ENCODE results near the gene OSGIN1. TPM values are rescaled to one million over a fixed set of nuclear protein-coding genes. Genes with fewer than 3 reads are reported as not detected.

OSGIN1 gene
- total RNA-seq, 1 donor from 2014 or later, result 4.0 TPM

DNA sequence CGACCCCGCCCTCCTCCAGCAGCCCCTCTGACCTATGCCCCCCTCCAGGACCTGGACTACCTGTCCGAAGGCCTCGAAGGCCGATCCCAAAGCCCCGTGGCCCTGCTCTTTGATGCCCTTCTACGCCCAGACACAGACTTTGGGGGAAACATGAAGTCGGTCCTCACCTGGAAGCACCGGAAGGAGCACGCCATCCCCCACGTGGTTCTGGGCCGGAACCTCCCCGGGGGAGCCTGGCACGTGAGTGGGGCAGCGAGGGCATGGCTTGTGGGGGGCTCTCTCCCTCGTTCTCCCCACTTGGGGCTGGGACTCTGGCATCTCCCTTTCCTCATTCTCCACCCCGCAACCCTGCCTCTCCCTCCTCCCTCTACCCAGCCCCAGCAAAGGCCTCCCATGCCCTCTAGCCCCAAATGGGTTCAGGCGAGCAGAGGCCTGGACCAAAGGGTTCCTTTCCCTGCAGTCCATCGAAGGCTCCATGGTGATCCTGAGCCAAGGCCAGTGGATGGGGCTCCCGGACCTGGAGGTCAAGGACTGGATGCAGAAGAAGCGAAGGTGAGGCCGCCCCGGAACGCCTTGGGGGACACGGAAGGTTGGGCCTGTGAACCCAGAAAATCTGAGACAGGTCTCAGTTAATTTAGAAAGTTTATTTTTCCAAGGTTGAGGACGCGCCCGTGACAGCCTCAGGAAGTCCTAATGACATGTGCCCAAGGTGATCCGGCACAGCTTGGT, 7.6 kb downstream of the OSGIN1 start:
- no peaks in the 10 kb centered on the region for H3K36me3 Mint-ChIP-seq
- no peak for DNase-seq (ENCODE audit: extremely low spot score, unreplicated experiment)
- TF ChIP-seq, protein P1, sequence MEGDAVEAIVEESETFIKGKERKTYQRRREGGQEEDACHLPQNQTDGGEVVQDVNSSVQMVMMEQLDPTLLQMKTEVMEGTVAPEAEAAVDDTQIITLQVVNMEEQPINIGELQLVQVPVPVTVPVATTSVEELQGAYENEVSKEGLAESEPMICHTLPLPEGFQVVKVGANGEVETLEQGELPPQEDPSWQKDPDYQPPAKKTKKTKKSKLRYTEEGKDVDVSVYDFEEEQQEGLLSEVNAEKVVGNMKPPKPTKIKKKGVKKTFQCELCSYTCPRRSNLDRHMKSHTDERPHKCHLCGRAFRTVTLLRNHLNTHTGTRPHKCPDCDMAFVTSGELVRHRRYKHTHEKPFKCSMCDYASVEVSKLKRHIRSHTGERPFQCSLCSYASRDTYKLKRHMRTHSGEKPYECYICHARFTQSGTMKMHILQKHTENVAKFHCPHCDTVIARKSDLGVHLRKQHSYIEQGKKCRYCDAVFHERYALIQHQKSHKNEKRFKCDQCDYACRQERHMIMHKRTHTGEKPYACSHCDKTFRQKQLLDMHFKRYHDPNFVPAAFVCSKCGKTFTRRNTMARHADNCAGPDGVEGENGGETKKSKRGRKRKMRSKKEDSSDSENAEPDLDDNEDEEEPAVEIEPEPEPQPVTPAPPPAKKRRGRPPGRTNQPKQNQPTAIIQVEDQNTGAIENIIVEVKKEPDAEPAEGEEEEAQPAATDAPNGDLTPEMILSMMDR (conservative IDR thresholded peaks at IDR 0.05), result no peak
- no peaks in the 10 kb centered on the region for H3K27me3 Mint-ChIP-seq
- no peak overlapping the region for H3K27ac Mint-ChIP-seq
- H3K4me1 Mint-ChIP-seq (ENCODE audit: unreplicated experiment), result no peaks in the 10 kb centered on the region
- H3K9me3 Mint-ChIP-seq, result no peaks in the 10 kb centered on the region
- no peak overlapping the region for H3K4me3 Mint-ChIP-seq

DNA sequence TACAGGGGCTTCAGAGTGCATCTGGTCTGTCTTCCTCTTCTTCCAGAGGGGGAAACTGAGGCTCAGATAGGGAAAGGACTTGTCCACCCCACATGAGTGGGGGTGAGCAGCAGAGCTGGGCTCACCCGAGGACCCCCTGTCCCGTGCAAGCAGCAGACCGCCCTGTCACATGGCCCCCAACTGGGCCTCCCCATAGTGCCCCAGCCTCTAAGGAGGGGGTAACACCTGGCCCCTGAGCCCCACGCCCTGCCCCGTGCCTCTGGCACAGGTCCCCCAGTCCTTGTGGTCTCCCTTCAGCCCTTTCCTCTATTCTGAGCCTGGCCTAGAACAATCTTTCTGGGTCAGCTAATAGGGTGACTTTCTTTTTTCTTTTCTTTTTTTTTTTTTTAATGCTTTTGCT, 8.6 kb downstream of the OSGIN1 start:
- TF ChIP-seq, protein P1 (conservative IDR thresholded peaks at IDR 0.05), result no peak

DNA sequence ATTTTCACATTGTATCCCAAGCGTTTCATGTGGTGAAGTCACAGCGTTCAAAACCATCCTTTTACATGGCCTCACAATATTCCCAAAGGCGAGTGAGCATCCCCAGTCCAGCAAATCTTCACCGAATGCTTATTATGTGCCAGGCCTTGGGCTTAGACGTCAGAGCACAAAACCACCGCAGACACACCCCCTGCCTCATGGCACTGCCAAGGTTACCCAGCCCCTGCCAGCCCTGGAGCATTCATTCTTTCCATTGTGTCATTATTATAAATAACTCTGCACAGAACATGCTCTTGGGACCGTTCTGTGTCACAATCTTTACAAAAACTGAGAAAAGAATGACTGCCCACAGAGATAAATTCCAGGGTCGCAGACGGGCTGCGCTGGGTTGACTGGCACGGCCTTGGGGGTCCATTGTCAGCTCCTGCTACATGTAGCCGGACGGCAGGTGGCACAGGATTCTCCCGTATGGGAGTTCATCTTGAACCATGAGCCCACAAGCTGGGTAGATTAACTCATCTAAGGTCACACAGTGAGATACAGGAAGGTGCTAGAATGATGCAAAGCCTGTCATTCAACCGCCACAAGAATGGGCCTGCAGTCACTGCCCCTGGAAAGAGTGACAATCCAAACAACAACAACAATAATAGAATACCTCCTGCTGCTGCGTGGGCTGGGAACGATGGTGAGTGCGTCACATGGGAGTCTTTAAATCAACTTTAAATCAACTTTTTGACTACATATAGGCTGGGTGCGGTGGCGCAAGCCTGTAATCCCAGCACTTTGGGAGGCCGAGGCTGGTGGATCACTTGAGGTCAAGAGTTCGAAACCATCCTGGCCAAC, 10.5 kb downstream of the OSGIN1 start:
- no peak overlapping the region for H3K4me3 Mint-ChIP-seq
- no peaks in the 10 kb centered on the region for H3K9me3 Mint-ChIP-seq
- no peak overlapping the region for H3K27ac Mint-ChIP-seq
- no peaks in the 10 kb centered on the region for H3K4me1 Mint-ChIP-seq (ENCODE audit: unreplicated experiment)
- DNase-seq (ENCODE audit: extremely low spot score, unreplicated experiment), result no peak
- H3K27me3 Mint-ChIP-seq, result peaks cover 4% of the 10 kb centered on the region
- TF ChIP-seq, protein P1 (conservative IDR thresholded peaks at IDR 0.05), result no peak
- H3K36me3 Mint-ChIP-seq, result no peaks in the 10 kb centered on the region

More for the DNA sequence above, 8.6 kb downstream of the OSGIN1 start:
- Mint-ChIP-seq H3K4me1 (ENCODE audit: unreplicated experiment) (no peaks in the 10 kb centered on the region), H3K27ac (no peak overlapping the region), H3K36me3 (no peaks in the 10 kb centered on the region), H3K9me3 (no peaks in the 10 kb centered on the region), H3K27me3 (no peaks in the 10 kb centered on the region), H3K4me3 (no peak overlapping the region)
- no peak for DNase-seq (ENCODE audit: extremely low spot score, unreplicated experiment)

DNA sequence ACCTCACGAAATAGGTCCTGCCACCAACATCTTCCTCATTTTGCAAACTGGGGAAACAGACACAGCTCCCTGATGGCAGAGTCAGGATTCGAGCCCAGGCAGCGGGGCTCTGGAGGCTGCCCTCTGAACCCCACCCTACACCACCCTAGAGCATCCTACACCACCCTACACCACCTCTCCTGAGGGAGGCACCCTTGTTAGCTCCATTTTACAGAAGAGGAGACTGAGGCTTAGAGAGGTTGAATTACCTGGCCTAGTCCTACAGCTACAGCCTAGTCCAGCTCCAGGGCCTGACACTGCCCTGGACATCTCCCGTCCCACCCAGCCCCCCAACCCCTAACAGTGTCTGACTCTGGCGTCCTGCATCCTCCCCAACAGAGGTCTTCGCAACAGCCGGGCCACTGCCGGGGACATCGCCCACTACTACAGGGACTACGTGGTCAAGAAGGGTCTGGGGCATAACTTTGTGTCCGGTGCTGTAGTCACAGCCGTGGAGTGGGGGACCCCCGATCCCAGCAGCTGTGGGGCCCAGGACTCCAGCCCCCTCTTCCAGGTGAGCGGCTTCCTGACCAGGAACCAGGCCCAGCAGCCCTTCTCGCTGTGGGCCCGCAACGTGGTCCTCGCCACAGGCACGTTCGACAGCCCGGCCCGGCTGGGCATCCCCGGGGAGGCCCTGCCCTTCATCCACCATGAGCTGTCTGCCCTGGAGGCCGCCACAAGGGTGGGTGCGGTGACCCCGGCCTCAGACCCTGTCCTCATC, 11.8 kb downstream of the OSGIN1 start:
- no peaks in the 10 kb centered on the region for H3K4me1 Mint-ChIP-seq (ENCODE audit: unreplicated experiment)
- H3K9me3 Mint-ChIP-seq, result no peaks in the 10 kb centered on the region
- H3K4me3 Mint-ChIP-seq, result no peak overlapping the region
- TF ChIP-seq, protein P1 (conservative IDR thresholded peaks at IDR 0.05), result no peak
- DNase-seq (ENCODE audit: extremely low spot score, unreplicated experiment), result no peak
- H3K36me3 Mint-ChIP-seq, result no peaks in the 10 kb centered on the region
- peaks cover 6% of the 10 kb centered on the region for H3K27me3 Mint-ChIP-seq
- H3K27ac Mint-ChIP-seq, result no peak overlapping the region

DNA sequence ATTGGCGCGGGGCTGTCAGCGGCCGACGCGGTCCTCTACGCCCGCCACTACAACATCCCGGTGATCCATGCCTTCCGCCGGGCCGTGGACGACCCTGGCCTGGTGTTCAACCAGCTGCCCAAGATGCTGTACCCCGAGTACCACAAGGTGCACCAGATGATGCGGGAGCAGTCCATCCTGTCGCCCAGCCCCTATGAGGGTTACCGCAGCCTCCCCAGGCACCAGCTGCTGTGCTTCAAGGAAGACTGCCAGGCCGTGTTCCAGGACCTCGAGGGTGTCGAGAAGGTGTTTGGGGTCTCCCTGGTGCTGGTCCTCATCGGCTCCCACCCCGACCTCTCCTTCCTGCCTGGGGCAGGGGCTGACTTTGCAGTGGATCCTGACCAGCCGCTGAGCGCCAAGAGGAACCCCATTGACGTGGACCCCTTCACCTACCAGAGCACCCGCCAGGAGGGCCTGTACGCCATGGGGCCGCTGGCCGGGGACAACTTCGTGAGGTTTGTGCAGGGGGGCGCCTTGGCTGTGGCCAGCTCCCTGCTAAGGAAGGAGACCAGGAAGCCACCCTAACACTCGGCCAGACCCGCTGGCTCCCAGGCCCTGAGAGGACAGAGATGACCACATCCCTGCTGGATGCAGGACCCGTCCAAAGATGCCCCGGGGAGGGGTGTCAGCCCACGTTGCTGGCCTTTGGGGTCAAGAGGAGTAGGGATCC, 12.6 kb downstream of the OSGIN1 start:
- TF ChIP-seq, protein P1 (conservative IDR thresholded peaks at IDR 0.05), result no peak
- H3K27me3 Mint-ChIP-seq, result peaks cover 8% of the 10 kb centered on the region
- no peaks in the 10 kb centered on the region for H3K9me3 Mint-ChIP-seq
- no peaks in the 10 kb centered on the region for H3K36me3 Mint-ChIP-seq
- peak overlapping the region; percentile 47 for H3K4me3 Mint-ChIP-seq
- no peaks in the 10 kb centered on the region for H3K4me1 Mint-ChIP-seq (ENCODE audit: unreplicated experiment)
- H3K27ac Mint-ChIP-seq, result no peak overlapping the region
- no peak for DNase-seq (ENCODE audit: extremely low spot score, unreplicated experiment)
